D721Med (cell line): ENCODE data around the gene IGSF9.

Experiments used
- DNase-seq: peaks from one replicate; pipeline ENCODE4 v3.0.0; 2011; ENCODE audit warnings: low spot score; ENCODE audit not compliant: insufficient read length
- FAIRE-seq: peaks from 2 replicates; lab custom pipeline; 2011; peaks lifted over from hg19 to GRCh38; lab: Jason Lieb, UNC
- CTCF ChIP-seq: IDR thresholded peaks from 2 replicates; pipeline ENCODE4 v1.5.1; 2012; ENCODE audit warnings: mild to moderate bottlenecking, control low read depth; ENCODE audit not compliant: insufficient read depth; ENCODE audit errors: missing control alignments

IGSF9 gene

GRCh38 chr1:159947942-159948341 is 2.5 kb upstream of the IGSF9 start:
- TF ChIP-seq CTCF, result no peak
- FAIRE-seq, result no peak

GRCh38 chr1:159946242-159947187 is 1.1 kb upstream of the IGSF9 start:
- FAIRE-seq (peak; percentile 38), DNase-seq (no peak)
- TF ChIP-seq CTCF, result no peak

More at GRCh38 chr1:159947942-159948341, 2.5 kb upstream of the IGSF9 start:
- no peak for DNase-seq

- no peak for FAIRE-seq
- no peak for TF ChIP-seq CTCF
- DNase-seq, result no peak
Observed at GRCh38 chr1:159944623-159945455, 574 bp downstream of the IGSF9 start.

- DNase-seq (no peak), FAIRE-seq (no peak)
- TF ChIP-seq CTCF, result no peak
Observed at GRCh38 chr1:159943908-159944622, 1.3 kb downstream of the IGSF9 start.

GRCh38 chr1:159943278-159943640 is 2.2 kb downstream of the IGSF9 start:
- FAIRE-seq (peak; percentile 6), DNase-seq (no peak)
- TF ChIP-seq CTCF, result no peak

- TF ChIP-seq CTCF, result no peak
- FAIRE-seq, result no peak
- DNase-seq, result peak; percentile 29
Observed at GRCh38 chr1:159942632-159943277, 2.7 kb downstream of the IGSF9 start.
